Measurements from ENCODE around the gene NCOA6.

Gene NCOA6

GRCh38 chr20:34705008-34705396, 120.4 kb downstream of the NCOA6 start:
- DNase-seq (ENCODE audit: insufficient read length, low spot score) (no peak), FAIRE-seq (no peak)
- TF ChIP-seq POLR2A (IDR thresholded peaks at IDR 0.05; ENCODE audit: low read depth, low read length) = no peak

DNA sequence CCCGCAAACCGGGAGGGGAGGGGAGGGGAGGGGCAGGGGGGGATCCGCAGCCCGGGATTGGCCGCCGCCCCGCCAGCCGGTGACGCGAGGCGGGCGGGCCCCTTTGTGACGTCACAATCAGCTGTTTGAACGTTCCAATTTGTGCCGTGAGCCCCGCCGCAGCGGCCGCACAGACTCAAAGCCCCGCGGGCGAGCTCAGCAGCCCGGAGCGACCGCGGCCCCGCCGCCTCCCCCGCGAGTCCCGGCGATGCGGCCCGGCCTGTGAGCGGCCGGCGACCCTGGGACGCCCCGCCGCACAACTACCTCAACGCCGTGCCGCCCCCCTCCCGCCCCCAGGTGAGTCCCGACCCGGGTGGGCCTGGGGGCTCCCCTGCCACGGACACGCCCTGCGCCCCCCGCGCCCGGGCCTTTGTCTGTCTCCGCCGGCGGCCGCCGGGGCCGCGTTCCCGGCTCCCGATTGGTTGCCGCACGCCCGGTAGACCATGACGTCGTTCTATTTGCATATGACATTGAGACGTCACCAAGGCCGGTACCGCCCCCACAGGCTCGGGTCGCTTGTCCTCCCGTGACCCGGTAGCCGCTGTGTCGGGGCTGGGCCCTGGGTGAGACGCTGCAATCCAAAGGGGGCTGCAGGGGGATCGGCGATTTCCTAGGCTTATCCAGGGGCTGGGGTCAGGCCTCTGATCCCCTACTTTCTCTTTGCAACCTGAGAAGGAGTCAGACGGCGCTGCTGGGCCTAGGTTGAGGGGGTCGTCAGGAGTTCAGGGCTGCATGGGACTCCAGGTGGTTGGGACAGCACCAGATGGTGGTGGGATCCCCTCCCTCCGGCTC, 121.1 kb downstream of the NCOA6 start, which contains the start of gene TP53INP2:
TP53INP2 (plus strand) TSS at position 168 of the 831 bp plus-strand sequence. CDS start 4,396 bp downstream, outside the sequence.
- FAIRE-seq (no peak), DNase-seq (ENCODE audit: insufficient read length, low spot score) (peak; percentile 83)
- peak; percentile 25 for TF ChIP-seq POLR2A (IDR thresholded peaks at IDR 0.05; ENCODE audit: low read depth, low read length)

GRCh38 chr20:34703424-34704176, 121.9 kb downstream of the NCOA6 start:
- no peak for FAIRE-seq
- peak; percentile 22 for DNase-seq (ENCODE audit: insufficient read length, low spot score)
- no peak for TF ChIP-seq POLR2A (IDR thresholded peaks at IDR 0.05; ENCODE audit: low read depth, low read length)

DNA sequence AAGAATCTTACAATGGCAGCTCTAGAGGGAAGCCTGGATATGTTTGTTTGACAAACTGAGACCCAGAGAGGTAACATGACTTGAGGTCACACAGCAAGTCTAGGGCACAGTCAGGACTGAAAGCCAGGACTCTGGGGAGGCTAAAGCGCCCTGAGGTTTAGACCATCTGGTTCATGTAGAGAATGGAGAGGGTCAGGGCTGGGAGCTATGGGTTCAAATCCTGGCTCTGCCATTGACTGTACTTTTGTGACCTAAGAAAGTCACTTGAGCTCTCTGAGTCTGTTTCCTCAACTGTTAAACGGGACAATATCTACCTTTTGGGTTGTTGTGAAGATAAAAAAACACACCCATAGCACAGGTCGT, 122.4 kb downstream of the NCOA6 start:
- DNase-seq (ENCODE audit: insufficient read length, low spot score) = no peak
- FAIRE-seq = no peak
- TF ChIP-seq POLR2A (IDR thresholded peaks at IDR 0.05; ENCODE audit: low read depth, low read length) = no peak

- no peak for FAIRE-seq
- DNase-seq (ENCODE audit: insufficient read length, low spot score) = peak; percentile 17
- no peak for TF ChIP-seq POLR2A (IDR thresholded peaks at IDR 0.05; ENCODE audit: low read depth, low read length)
Observed at GRCh38 chr20:34701405-34702085, 123.9 kb downstream of the NCOA6 start.

- no peak for TF ChIP-seq POLR2A (IDR thresholded peaks at IDR 0.05; ENCODE audit: low read depth, low read length)
- FAIRE-seq = no peak
- no peak for DNase-seq (ENCODE audit: insufficient read length, low spot score)
Observed at GRCh38 chr20:34693414-34693813, 132.0 kb downstream of the NCOA6 start.

DNA sequence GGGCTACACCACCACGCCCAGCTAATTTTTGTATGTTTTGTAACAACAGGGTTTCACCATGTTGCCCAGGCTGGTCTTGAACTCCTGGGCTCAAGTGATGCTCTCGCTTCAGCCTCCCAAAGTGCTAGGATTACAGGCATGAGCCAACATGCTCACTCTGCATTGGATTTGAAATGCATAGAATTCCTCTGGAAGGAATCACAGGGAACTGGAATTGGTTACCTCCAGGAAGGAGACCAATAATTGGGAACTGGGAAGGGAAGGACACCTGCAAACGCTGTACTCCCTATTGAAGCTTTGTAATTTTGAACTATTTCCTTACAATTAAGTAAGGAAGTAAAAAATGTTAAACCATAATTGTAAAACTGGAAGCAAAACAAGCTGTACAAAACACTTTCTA, 133.6 kb downstream of the NCOA6 start:
- no peak for DNase-seq (ENCODE audit: insufficient read length, low spot score)
- TF ChIP-seq POLR2A (IDR thresholded peaks at IDR 0.05; ENCODE audit: low read depth, low read length) = no peak
- no peak for FAIRE-seq

DNA sequence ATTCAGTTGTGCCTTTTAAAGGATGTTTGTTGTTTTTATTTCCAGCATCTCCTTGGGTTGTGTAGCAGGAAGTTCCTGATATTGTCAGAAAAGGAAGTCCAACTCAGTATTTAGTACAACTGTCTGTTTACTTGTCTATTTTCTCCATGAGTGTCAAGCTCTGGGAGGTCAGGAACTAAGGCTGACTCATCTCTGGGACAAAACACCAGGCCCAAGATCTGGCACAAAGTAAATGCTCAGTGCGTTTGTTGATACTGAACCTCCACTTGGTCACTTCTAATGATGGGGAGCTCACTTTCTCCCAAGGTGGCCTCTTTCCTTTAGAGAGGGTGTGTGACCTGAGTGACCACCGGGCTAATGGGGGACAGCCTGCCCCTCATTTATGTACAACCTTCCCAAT, 136.0 kb downstream of the NCOA6 start:
- DNase-seq (ENCODE audit: insufficient read length, low spot score) (peak; percentile 24), FAIRE-seq (peak; percentile 27)
- TF ChIP-seq POLR2A (IDR thresholded peaks at IDR 0.05; ENCODE audit: low read depth, low read length) = no peak

DNA sequence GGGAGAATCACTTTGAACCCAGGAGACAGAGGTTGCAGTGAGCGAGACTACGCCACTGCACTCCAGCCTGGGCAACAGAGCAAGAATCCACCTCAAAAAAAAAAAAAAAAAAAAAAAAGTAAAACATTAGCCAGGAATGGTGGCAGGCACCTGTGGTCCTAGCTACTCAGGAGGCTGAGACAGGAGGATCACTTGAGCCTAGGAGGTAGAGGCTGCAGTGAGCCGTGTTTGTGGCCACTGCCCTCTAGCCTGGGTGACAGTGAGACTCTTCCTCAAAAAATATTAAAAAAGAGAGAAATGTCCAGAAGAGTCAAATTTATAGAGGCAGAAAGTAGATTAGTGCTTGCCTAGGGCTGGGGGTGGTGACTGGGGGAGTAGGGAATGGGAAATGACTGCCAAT, 141.8 kb downstream of the NCOA6 start:
- no peak for TF ChIP-seq POLR2A (IDR thresholded peaks at IDR 0.05; ENCODE audit: low read depth, low read length)
- FAIRE-seq = no peak
- no peak for DNase-seq (ENCODE audit: insufficient read length, low spot score)

GRCh38 chr20:34680586-34681175, 144.8 kb downstream of the NCOA6 start:
- FAIRE-seq (no peak), DNase-seq (ENCODE audit: insufficient read length, low spot score) (no peak)
- TF ChIP-seq POLR2A (IDR thresholded peaks at IDR 0.05; ENCODE audit: low read depth, low read length) = no peak

DNA sequence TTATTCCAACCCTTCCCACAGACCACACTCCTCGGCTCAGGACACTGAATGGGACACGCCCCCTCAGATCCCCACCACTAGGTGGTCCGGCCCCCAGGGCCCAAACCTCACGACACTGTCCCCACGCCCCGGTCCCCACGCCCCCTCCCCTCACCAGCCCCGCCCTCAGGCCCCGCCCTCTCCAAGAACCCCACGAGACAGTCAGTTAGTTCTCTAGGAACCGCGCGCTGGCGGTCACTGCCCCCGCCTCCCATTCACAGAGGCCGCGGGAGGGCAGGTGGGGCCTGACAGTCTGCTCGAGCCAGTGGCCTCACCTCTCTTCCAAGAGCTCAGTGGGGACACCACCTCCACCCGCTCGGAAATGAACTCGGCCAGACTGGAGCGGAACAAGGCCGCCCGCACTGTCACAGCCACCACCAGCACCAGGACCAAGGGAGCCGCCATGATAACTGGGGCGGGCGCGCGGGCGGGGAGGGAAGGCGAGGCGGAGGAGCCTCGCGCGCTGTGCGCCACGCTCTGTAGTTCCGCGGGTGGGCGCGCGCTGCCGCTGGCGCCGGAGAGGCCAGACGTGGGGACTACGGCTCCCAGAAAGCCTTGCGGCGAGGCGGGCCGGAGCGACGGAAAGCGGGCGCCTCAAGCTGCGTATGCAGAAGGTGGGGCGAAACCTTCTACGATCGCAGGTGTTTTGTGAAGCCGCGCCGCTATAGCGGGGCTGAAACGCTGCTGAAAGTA, 148.6 kb downstream of the NCOA6 start, which contains the start of gene PIGU:
PIGU (minus strand) TSS at position 451 of the 732 bp plus-strand sequence; CDS start at position 444, 7 bp downstream.
- FAIRE-seq = peak; percentile 30
- DNase-seq (ENCODE audit: insufficient read length, low spot score) = peak; percentile 84
- TF ChIP-seq POLR2A (IDR thresholded peaks at IDR 0.05; ENCODE audit: low read depth, low read length) = peak; percentile 37

DNA sequence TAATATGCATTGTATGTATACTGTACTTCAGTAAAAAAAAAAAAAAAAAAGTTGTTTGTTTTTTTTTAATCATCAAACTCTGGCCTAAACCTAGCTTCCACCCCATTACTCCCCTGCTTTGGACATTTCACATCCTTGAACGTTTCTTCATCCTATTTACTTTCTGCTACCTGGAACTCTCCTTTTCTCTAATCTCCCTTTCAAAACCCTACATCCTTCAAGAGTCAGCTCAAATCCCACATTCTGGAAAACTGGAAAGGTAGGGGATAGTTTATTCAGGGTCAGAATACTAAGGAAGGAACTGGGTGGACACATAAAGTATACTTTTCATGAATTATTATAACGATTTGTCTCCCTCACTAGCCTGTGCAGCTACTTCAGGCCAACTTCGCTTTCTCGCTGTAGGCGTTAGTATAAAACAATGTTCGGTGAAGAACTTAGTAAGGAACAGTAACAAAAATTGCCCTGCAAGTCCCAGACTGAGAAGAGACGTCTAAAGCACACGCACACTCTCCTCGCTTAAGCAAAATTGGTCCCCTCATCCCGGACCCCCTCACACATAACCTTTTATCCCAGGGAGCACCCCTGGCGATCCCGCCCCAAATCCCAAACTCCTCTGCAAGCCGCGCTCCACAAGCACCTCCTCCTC, 149.3 kb downstream of the NCOA6 start:
- no peak for FAIRE-seq
- DNase-seq (ENCODE audit: insufficient read length, low spot score) = no peak
- TF ChIP-seq POLR2A (IDR thresholded peaks at IDR 0.05; ENCODE audit: low read depth, low read length) = no peak

- TF ChIP-seq POLR2A (IDR thresholded peaks at IDR 0.05; ENCODE audit: low read depth, low read length) = no peak
- FAIRE-seq = no peak
Observed at GRCh38 chr20:34675561-34675960, 149.9 kb downstream of the NCOA6 start.

More at GRCh38 chr20:34675561-34675960, 149.9 kb downstream of the NCOA6 start:
- no peak for DNase-seq (ENCODE audit: insufficient read length, low spot score)
